Mesenchymal stem cell (in vitro differentiated cells and primary cell): Measurements from ENCODE around the gene ZNF548.
A peak's percentile ranks its signal among the peaks of the same experiment; 100 is the strongest.

ENCODE experiments used
- DNase-seq: peaks from one replicate; pipeline ENCODE4 v3.0.0-alpha.2; 2013
- H2AFZ ChIP-seq: one replicate; pipeline ENCODE4 v1.6.1; 2013; ENCODE audit warnings: low read depth, mild to moderate bottlenecking, control low read depth, inconsistent platforms, low read length, moderate library complexity
- H2AK5ac ChIP-seq: 2 replicates; pipeline ENCODE4 v1.6.1; 2013; ENCODE audit warnings: low read length, moderate library complexity, mild to moderate bottlenecking, inconsistent platforms; ENCODE audit not compliant: severe bottlenecking
- H2BK120ac ChIP-seq: one replicate; pipeline ENCODE4 v1.6.1; 2013; ENCODE audit warnings: low read depth, mild to moderate bottlenecking, inconsistent platforms, low read length, moderate library complexity
- H2BK12ac ChIP-seq, 2 experiments: one replicate each; pipeline ENCODE4 v1.6.1; 2013; ENCODE audit warnings: inconsistent platforms in 2 of 2, low read length in 2 of 2, mild to moderate bottlenecking in 2 of 2, moderate library complexity in 2 of 2, control low read depth in 1 of 2
- H2BK15ac ChIP-seq: one replicate; pipeline ENCODE4 v1.6.1; 2013; ENCODE audit warnings: mild to moderate bottlenecking, low read depth, inconsistent platforms; ENCODE audit not compliant: poor library complexity, severe bottlenecking
- H2BK5ac ChIP-seq: 2 replicates; pipeline ENCODE4 v1.6.1; 2013; ENCODE audit warnings: low read depth, mild to moderate bottlenecking, low read length, control low read depth, inconsistent platforms; ENCODE audit not compliant: poor library complexity, severe bottlenecking
- H3K14ac ChIP-seq, 2 experiments: one replicate each; pipeline ENCODE4 v1.6.1; 2013; ENCODE audit warnings: inconsistent platforms in 2 of 2, low read length in 2 of 2, control low read depth in 1 of 2, mild to moderate bottlenecking in 1 of 2, moderate library complexity in 1 of 2
- H3K18ac ChIP-seq, 2 experiments: one replicate each; pipeline ENCODE4 v1.6.1; 2013; ENCODE audit warnings: inconsistent platforms in 2 of 2, low read length in 2 of 2, control low read depth in 1 of 2, low read depth in 1 of 2, mild to moderate bottlenecking in 1 of 2
- H3K23ac ChIP-seq, 2 experiments: one replicate each; pipeline ENCODE4 v1.6.1; 2013; ENCODE audit warnings: inconsistent platforms in 2 of 2, low read length in 2 of 2, mild to moderate bottlenecking in 2 of 2, moderate library complexity in 2 of 2, control low read depth in 1 of 2
- H3K27ac ChIP-seq: 2 replicates; pipeline ENCODE4 v1.5.1; 2013; ENCODE audit warnings: mild to moderate bottlenecking, moderate library complexity, low read length, control low read depth, inconsistent platforms; ENCODE audit not compliant: poor library complexity, severe bottlenecking
- H3K27me3 ChIP-seq, 2 experiments: 2 replicates each; pipeline versions ENCODE4 v1.6.1 to v1.7.0; 2013; ENCODE audit warnings: low read length in 2 of 2, mild to moderate bottlenecking in 2 of 2, moderate library complexity in 2 of 2, control low read depth in 1 of 2, inconsistent platforms in 1 of 2; ENCODE audit not compliant: control insufficient read depth in 1 of 2, insufficient read depth in 1 of 2
- H3K36me3 ChIP-seq, 2 experiments: 2 replicates each; pipeline versions ENCODE4 v1.6.1 to v1.7.0; 2013; ENCODE audit warnings: low read length in 2 of 2, control low read depth in 1 of 2, inconsistent platforms in 1 of 2, low read depth in 1 of 2, mild to moderate bottlenecking in 1 of 2; ENCODE audit not compliant: insufficient read depth in 2 of 2, control insufficient read depth in 1 of 2
- H3K4ac ChIP-seq, 2 experiments: one replicate each; pipeline ENCODE4 v1.6.1; 2013; ENCODE audit warnings: inconsistent platforms in 2 of 2, low read length in 2 of 2, mild to moderate bottlenecking in 2 of 2, moderate library complexity in 2 of 2, control low read depth in 1 of 2, low read depth in 1 of 2
- H3K4me1 ChIP-seq: 2 replicates; pipeline ENCODE4 v1.6.1; 2013; ENCODE audit warnings: low read depth, low read length, control low read depth; ENCODE audit not compliant: control insufficient read depth, insufficient read depth
- H3K4me2 ChIP-seq: 2 replicates; pipeline ENCODE4 v1.6.1; 2013; ENCODE audit warnings: low read length, mild to moderate bottlenecking, inconsistent platforms; ENCODE audit not compliant: poor library complexity, severe bottlenecking
- H3K4me3 ChIP-seq, 2 experiments: 2 replicates each; pipeline versions ENCODE4 v1.5.1 to v1.7.0; 2013; ENCODE audit warnings: low read length in 2 of 2, mild to moderate bottlenecking in 2 of 2, control low read depth in 1 of 2, low read depth in 1 of 2; ENCODE audit not compliant: insufficient read depth in 1 of 2
- H3K79me1 ChIP-seq: replicated peaks from 2 replicates; pipeline ENCODE4 v1.6.1; 2013; ENCODE audit warnings: mild to moderate bottlenecking, control low read depth, low read length, inconsistent platforms; ENCODE audit not compliant: poor library complexity, severe bottlenecking
- H3K9ac ChIP-seq: 2 replicates; pipeline ENCODE4 v1.7.0; 2013; ENCODE audit warnings: mild to moderate bottlenecking, low read length, moderate library complexity
- H3K9me3 ChIP-seq: 2 replicates; pipeline ENCODE4 v1.7.0; 2013; ENCODE audit warnings: mild to moderate bottlenecking, low read length; ENCODE audit not compliant: control insufficient read depth
- H4K8ac ChIP-seq: one replicate; pipeline ENCODE4 v1.6.1; 2013; ENCODE audit warnings: inconsistent platforms, mild to moderate bottlenecking, low read length, moderate library complexity
- H4K91ac ChIP-seq: one replicate; pipeline ENCODE4 v1.6.1; 2013; ENCODE audit warnings: mild to moderate bottlenecking, low read length, inconsistent platforms
- WGBS: methylation state at CpG from one replicate; pipeline ENCODE4 v1.1.7; 2013; ENCODE audit warnings: mixed read lengths; 5-methylcytosine and 5-hydroxymethylcytosine counted together

The ZNF548 gene

DNA sequence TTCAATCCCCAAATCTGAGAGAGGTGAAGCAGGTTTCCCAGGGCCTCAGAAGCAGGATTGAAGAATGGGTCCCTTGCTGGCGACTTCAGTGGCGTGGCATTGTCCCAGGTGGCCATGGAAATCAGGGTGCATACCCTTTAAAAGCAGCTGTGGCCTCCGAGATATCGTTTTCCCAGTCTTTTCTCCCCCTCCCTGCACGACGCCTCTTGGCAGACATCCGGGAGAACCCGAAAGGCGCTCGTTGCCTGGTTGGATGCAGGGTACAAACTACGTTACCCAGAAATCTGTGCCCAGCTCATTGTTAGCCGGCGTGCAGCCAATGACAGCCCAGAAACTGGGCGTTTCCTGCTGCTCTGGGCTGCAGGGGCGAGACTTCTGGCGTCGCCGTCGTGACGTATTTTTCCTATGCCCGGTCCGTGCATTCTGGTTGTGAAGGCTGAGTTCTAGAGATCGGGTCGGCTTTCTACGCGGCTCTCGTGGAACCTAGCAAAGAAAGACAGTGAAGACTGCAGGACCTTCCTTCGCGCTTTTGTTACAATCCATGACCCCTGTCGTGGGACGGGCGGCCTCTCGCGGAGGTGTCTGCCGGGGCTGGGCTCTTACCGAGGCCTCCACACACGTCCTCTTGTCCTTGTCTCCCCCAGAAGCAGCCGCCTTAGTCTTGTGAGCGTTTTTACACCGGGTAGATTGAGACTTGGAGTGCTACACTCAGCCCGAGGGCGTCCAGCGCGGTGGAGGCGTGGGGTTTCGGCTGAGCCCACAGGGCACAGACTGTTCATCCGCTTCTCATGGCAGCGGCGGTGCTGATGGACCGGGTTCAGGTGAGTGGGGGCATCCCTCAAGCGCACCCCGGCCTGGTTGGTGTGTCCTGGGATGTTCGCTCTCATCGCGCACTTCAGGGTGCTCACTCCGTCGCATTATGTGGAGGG is 38.5 kb upstream of the ZNF548 start, which contains the start of gene ZNF304:
TSS of gene ZNF304 (plus strand) at position 395 of the 929 bp plus-strand sequence. CDS start at position 789, 394 bp downstream.
- peak; percentile 97 for DNase-seq
- WGBS, result 2% methylated on average over 57 of the region's 57 CpGs

DNA sequence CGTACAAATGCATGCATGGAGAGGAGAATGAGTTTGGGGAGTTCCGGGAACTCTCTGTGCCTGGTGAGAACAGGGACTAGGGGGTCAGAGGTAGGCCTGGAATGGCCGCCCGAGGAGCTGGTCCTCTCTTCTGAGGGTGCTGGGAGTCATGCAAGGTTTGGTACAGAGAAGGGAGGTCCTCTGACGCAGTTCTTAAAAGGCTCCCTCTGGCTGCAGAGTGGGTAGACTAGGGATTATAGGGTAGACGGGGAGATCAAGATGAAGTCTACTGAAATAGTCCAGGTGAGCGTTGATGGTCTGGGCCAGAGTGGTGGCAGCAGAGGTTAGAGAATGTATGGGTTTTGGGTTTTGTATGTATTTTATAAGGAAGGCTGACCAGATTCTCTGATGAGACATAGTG is 37.8 kb upstream of the ZNF548 start:
- Histone ChIP-seq H2BK12ac (no peak overlapping the region), H3K27me3 (no peaks in the 10 kb centered on the region), H4K8ac (peak overlapping the region; percentile 9), H3K14ac (no peak overlapping the region), H3K4me2 (peak overlapping the region; percentile 88), H4K91ac (no peak overlapping the region), H3K36me3 (peaks cover 38 to 41% of the 10 kb centered on the region in 2 experiments), H2AK5ac (no peak overlapping the region), H3K4ac (peak overlapping the region; percentile 3 to 56), H3K27ac (no peak overlapping the region), H3K18ac (no peak overlapping the region), H2BK5ac (no peak overlapping the region), H2AFZ (peak overlapping the region; percentile 32), H3K79me1 (peaks cover 31% of the 10 kb centered on the region), H2BK15ac (no peak overlapping the region), H3K4me1 (peaks cover 12% of the 10 kb centered on the region), H3K4me3 (peak overlapping the region; percentile 74 to 99), H3K23ac (peak overlapping the region in 1 of 2 experiments; percentile 78), H2BK120ac (no peak overlapping the region), H3K9ac (peak overlapping the region; percentile 100), H3K9me3 (peaks cover 17% of the 10 kb centered on the region)
- DNase-seq, result peak; percentile 43
- WGBS, result 35% methylated on average over 7 of the region's 7 CpGs

More for the DNA sequence above, 38.5 kb upstream of the ZNF548 start, which contains the start of gene ZNF304:
- H4K91ac ChIP-seq, result peak within 1 kb of the TSS; percentile 94
- H3K18ac ChIP-seq, result peak within 1 kb of the TSS; percentile 75 to 82
- H3K27me3 ChIP-seq, result no peaks in the 10 kb centered on the region
- peak within 1 kb of the TSS; percentile 56 to 62 for H3K4ac ChIP-seq
- H2AK5ac ChIP-seq, result no peak within 1 kb of the TSS
- no peak within 1 kb of the TSS for H2BK12ac ChIP-seq
- peak within 1 kb of the TSS in 1 of 2 experiments; percentile 29 for H3K14ac ChIP-seq
- H2BK5ac ChIP-seq, result no peak within 1 kb of the TSS
- H3K4me1 ChIP-seq, result peaks cover 12% of the 10 kb centered on the region
- peak within 1 kb of the TSS; percentile 32 for H3K27ac ChIP-seq
- peak within 1 kb of the TSS; percentile 88 for H3K4me2 ChIP-seq
- H4K8ac ChIP-seq, result peak within 1 kb of the TSS; percentile 97
- H3K9ac ChIP-seq, result peak within 1 kb of the TSS; percentile 100
- H2BK120ac ChIP-seq, result no peak within 1 kb of the TSS
- H3K4me3 ChIP-seq, result peak within 1 kb of the TSS; percentile 74 to 99
- H2AFZ ChIP-seq, result peak within 1 kb of the TSS; percentile 92
- H2BK15ac ChIP-seq, result peak within 1 kb of the TSS; percentile 18
- H3K9me3 ChIP-seq, result peaks cover 10% of the 10 kb centered on the region
- peaks cover 31 to 34% of the 10 kb centered on the region in 2 experiments for H3K36me3 ChIP-seq
- peak within 1 kb of the TSS in 1 of 2 experiments; percentile 78 for H3K23ac ChIP-seq
- H3K79me1 ChIP-seq, result peaks cover 28% of the 10 kb centered on the region

DNA sequence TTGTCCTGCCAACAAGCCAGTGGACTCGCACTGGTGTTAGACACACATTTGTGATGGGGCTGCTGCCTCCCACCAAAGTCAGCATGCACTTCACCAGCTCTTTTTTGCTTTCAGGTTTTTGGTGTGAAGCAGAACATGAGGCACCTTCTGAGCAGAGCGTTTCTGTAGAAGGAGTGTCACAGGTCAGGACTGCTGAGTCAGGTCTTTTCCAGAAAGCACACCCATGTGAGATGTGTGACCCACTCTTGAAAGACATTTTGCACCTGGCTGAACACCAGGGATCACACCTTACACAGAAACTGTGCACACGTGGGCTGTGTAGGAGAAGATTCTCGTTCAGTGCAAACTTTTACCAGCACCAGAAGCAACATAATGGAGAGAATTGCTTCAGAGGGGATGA is 33.7 kb upstream of the ZNF548 start:
- no peak overlapping the region for H2AK5ac ChIP-seq
- no peak overlapping the region for H3K9ac ChIP-seq
- no peak overlapping the region for H3K23ac ChIP-seq
- no peak overlapping the region for H4K8ac ChIP-seq
- H3K4me1 ChIP-seq, result peaks cover 12% of the 10 kb centered on the region
- no peak overlapping the region for H2BK15ac ChIP-seq
- H3K18ac ChIP-seq, result no peak overlapping the region
- peaks cover 52% of the 10 kb centered on the region for H3K79me1 ChIP-seq
- peaks cover 59 to 68% of the 10 kb centered on the region in 2 experiments for H3K36me3 ChIP-seq
- H3K4me3 ChIP-seq, result no peak overlapping the region
- H2BK12ac ChIP-seq, result no peak overlapping the region
- H2AFZ ChIP-seq, result no peak overlapping the region
- H3K4me2 ChIP-seq, result no peak overlapping the region
- no peak overlapping the region for H3K14ac ChIP-seq
- H3K27ac ChIP-seq, result no peak overlapping the region
- DNase-seq, result no peak
- H3K4ac ChIP-seq, result no peak overlapping the region
- H3K9me3 ChIP-seq, result peaks cover 26% of the 10 kb centered on the region
- no peak overlapping the region for H2BK5ac ChIP-seq
- H4K91ac ChIP-seq, result no peak overlapping the region
- H3K27me3 ChIP-seq, result no peaks in the 10 kb centered on the region
- H2BK120ac ChIP-seq, result no peak overlapping the region
- WGBS, result 94% methylated on average over 4 of the region's 4 CpGs

DNA sequence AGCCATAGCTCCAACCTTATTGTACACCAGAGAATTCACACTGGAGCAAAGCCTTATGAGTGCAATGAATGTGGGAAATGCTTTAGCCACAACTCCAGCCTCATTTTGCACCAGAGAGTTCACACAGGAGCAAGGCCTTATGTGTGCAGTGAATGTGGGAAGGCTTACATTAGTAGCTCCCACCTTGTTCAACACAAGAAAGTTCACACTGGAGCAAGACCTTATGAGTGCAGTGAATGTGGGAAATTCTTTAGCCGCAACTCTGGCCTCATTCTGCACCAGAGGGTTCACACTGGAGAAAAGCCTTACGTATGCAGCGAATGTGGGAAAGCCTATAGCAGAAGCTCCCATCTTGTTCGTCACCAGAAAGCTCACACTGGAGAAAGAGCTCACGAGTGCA is 32.2 kb upstream of the ZNF548 start:
- no peak for DNase-seq
- H3K4me1 ChIP-seq, result peaks cover 7% of the 10 kb centered on the region
- no peak overlapping the region for H3K4me2 ChIP-seq
- H3K18ac ChIP-seq, result no peak overlapping the region
- peaks cover 26% of the 10 kb centered on the region for H3K9me3 ChIP-seq
- H3K27me3 ChIP-seq, result no peaks in the 10 kb centered on the region
- H3K4ac ChIP-seq, result no peak overlapping the region
- no peak overlapping the region for H2BK120ac ChIP-seq
- WGBS, result 97% methylated on average over 5 of the region's 5 CpGs
- no peak overlapping the region for H2AK5ac ChIP-seq
- H2BK15ac ChIP-seq, result no peak overlapping the region
- H3K9ac ChIP-seq, result no peak overlapping the region
- H3K27ac ChIP-seq, result no peak overlapping the region
- no peak overlapping the region for H3K4me3 ChIP-seq
- H3K36me3 ChIP-seq, result peaks cover 59 to 68% of the 10 kb centered on the region in 2 experiments
- H2AFZ ChIP-seq, result no peak overlapping the region
- no peak overlapping the region for H4K8ac ChIP-seq
- H2BK12ac ChIP-seq, result no peak overlapping the region
- no peak overlapping the region for H3K23ac ChIP-seq
- no peak overlapping the region for H2BK5ac ChIP-seq
- peaks cover 50% of the 10 kb centered on the region for H3K79me1 ChIP-seq
- H3K14ac ChIP-seq, result no peak overlapping the region
- no peak overlapping the region for H4K91ac ChIP-seq
